HCT116 (cell line): ENCODE measurements around the gene RHBDF1. TPM values are rescaled to one million over a fixed set of nuclear protein-coding genes. Genes with fewer than 3 reads are reported as not detected.

Source experiments
- ATAC-seq: fragments of 200-7000 bp; cut with Tn5 transposase; 2 replicates; pipeline ENCODE4 v1.9.1; 2020; ENCODE audit warnings: mild to moderate bottlenecking, moderate library complexity
- BruUV-seq: library from RNA; stranded (reverse); fragments of 400-500 nt; replicated peaks from 2 replicates; lab custom pipeline; 2021; lab: Mats Ljungman, UMichigan
- CTCF ChIA-PET: fragments of 300-600 bp; sonication (Branson Sonifier 250); formaldehyde crosslinking; loops from one replicate; lab custom pipeline; 2021; ENCODE audit warnings: antibody characterized with exemption; lab: Charles Lee
- POLR2A ChIA-PET: fragments of 300-600, 350-600 bp; sonication (Branson Sonifier 250); formaldehyde crosslinking; loops from one replicate; lab custom pipeline; 2021; ENCODE audit warnings: antibody characterized with exemption; lab: Charles Lee
- RAD21 ChIA-PET, 2 experiments: fragments of 300-600 bp; sonication (Branson Sonifier 250); formaldehyde crosslinking; loops; one replicate each; lab custom pipeline; 2023; ENCODE audit warnings: low total read pairs in 2 of 2; ENCODE audit not compliant: uncharacterized antibody in 2 of 2, unreplicated experiment in 2 of 2, low non-redundant PET in 1 of 2; lab: Charles Lee
- DNase-seq: peaks from one replicate; pipeline ENCODE4 v3.0.0-alpha.2; 2010; ENCODE audit warnings: low read depth, low spot score
- H2AFZ ChIP-seq: fragments of 200-600 bp; shearing (Covaris generic), sonication (generic); 2 replicates; pipeline ENCODE4 v1.6.1; 2017; ENCODE audit warnings: low read depth, mixed run types, mixed read lengths, antibody characterized with exemption, low read length; ENCODE audit not compliant: poor library complexity, severe bottlenecking
- H3K27ac ChIP-seq: 2 replicates; pipeline ENCODE4 v1.5.1; 2012; ENCODE audit warnings: low read depth, low read length
- H3K27me3 ChIP-seq: fragments of 200-600 bp; sonication (generic); 2 replicates; pipeline ENCODE4 v1.6.1; 2016; ENCODE audit warnings: mixed run types, low read length, mixed read lengths; ENCODE audit not compliant: insufficient read depth
- H3K36me3 ChIP-seq, 2 experiments: fragments of 200-500 bp in 1 of 2; fragments of 200-600 bp in 1 of 2; sonication (Bioruptor generic) in 1 of 2; sonication (generic) in 1 of 2; 2 replicates each; pipeline versions ENCODE4 v1.5.1 to v1.6.1; 2014 to 2016; ENCODE audit warnings: low read length in 2 of 2, inconsistent platforms in 1 of 2, mixed read lengths in 1 of 2, mixed run types in 1 of 2; ENCODE audit not compliant: insufficient read depth in 2 of 2, control insufficient read depth in 1 of 2
- H3K4me1 ChIP-seq, 2 experiments: fragments of 200-600 bp in 1 of 2; sonication (generic) in 1 of 2; 2 replicates each; pipeline versions ENCODE4 v1.5.1 to v1.6.1; 2012 to 2017; ENCODE audit warnings: low read length in 2 of 2, inconsistent platforms in 1 of 2, mild to moderate bottlenecking in 1 of 2, mixed read lengths in 1 of 2, mixed run types in 1 of 2, moderate library complexity in 1 of 2; ENCODE audit not compliant: insufficient read depth in 2 of 2, control insufficient read depth in 1 of 2
- H3K4me2 ChIP-seq: fragments of 200-600 bp; sonication (generic); 2 replicates; pipeline ENCODE4 v1.6.1; 2017; ENCODE audit warnings: mixed run types, low read length, mixed read lengths
- H3K4me3 ChIP-seq, 2 experiments: fragments of 200-600 bp in 1 of 2; sonication (generic) in 1 of 2; replicated peaks in 1 of 2; 2 replicates each; pipeline ENCODE4 v1.5.1; 2011 to 2016; ENCODE audit warnings: low read length in 2 of 2, control low read depth in 1 of 2, low read depth in 1 of 2, mild to moderate bottlenecking in 1 of 2, mixed read lengths in 1 of 2, mixed run types in 1 of 2
- H3K79me2 ChIP-seq: fragments of 200-600 bp; sonication (generic); 2 replicates; pipeline ENCODE4 v1.6.1; 2017; ENCODE audit warnings: mild to moderate bottlenecking, mixed run types, low read length, moderate library complexity, mixed read lengths; ENCODE audit not compliant: insufficient read depth
- H3K9ac ChIP-seq: fragments of 200-600 bp; sonication (generic); 2 replicates; pipeline ENCODE4 v1.6.1; 2016; ENCODE audit warnings: low read length, mixed read lengths
- H3K9me2 ChIP-seq: fragments of 200-600 bp; sonication (generic), shearing (Covaris generic); 2 replicates; pipeline ENCODE4 v1.6.1; 2017; ENCODE audit warnings: mixed run types, mild to moderate bottlenecking, moderate library complexity; ENCODE audit not compliant: insufficient read depth
- H3K9me3 ChIP-seq, 2 experiments: fragments of 200-500 bp in 1 of 2; fragments of 200-600 bp in 1 of 2; sonication (Bioruptor generic) in 1 of 2; sonication (generic) in 1 of 2; 2 replicates each; pipeline ENCODE4 v1.6.1; 2014 to 2017; ENCODE audit warnings: low read length in 2 of 2, mixed read lengths in 2 of 2, inconsistent platforms in 1 of 2, low read depth in 1 of 2, mild to moderate bottlenecking in 1 of 2, mixed run types in 1 of 2, moderate library complexity in 1 of 2; ENCODE audit not compliant: control insufficient read depth in 1 of 2, insufficient read depth in 1 of 2
- H4K20me1 ChIP-seq: fragments of 200-600 bp; sonication (generic), shearing (Covaris generic); 2 replicates; pipeline ENCODE4 v1.6.1; 2017; ENCODE audit warnings: mixed run types, mild to moderate bottlenecking, moderate library complexity; ENCODE audit not compliant: insufficient read depth
- CEBPB ChIP-seq: IDR thresholded peaks from 2 replicates; pipeline ENCODE4 v1.6.1; 2012; ENCODE audit warnings: low read depth
- EGR1 ChIP-seq: IDR thresholded peaks from 2 replicates; pipeline ENCODE4 v1.6.1; 2012; ENCODE audit warnings: low read depth
- EZH2phosphoT487 ChIP-seq: fragments of 200-600 bp; IDR thresholded peaks from 2 replicates; pipeline ENCODE4 v1.6.1; 2018; ENCODE audit warnings: antibody characterized with exemption, borderline replicate concordance
- JUND ChIP-seq: IDR thresholded peaks from 2 replicates; pipeline ENCODE4 v1.6.1; 2012
- POLR2AphosphoS5 ChIP-seq: IDR thresholded peaks from 2 replicates; pipeline ENCODE4 v1.6.1; 2011; ENCODE audit warnings: mild to moderate bottlenecking, low read depth, low read length, moderate library complexity
- RAD21 ChIP-seq: IDR thresholded peaks from 2 replicates; pipeline ENCODE4 v1.6.1; 2012; ENCODE audit warnings: low read depth, mild to moderate bottlenecking
- SIN3A ChIP-seq: IDR thresholded peaks from 2 replicates; pipeline ENCODE4 v1.6.1; 2012; ENCODE audit warnings: low read depth
- SP1 ChIP-seq: IDR thresholded peaks from 2 replicates; pipeline ENCODE4 v1.6.1; 2012; ENCODE audit warnings: low read depth
- TCF7L2 ChIP-seq: IDR thresholded peaks from 2 replicates; pipeline ENCODE4 v1.7.0; 2011; ENCODE audit warnings: borderline replicate concordance, inconsistent platforms; ENCODE audit not compliant: insufficient read depth, insufficient read length; ENCODE audit errors: extremely low read depth
- YY1 ChIP-seq: IDR thresholded peaks from 2 replicates; pipeline ENCODE4 v1.6.1; 2011; ENCODE audit warnings: low read length, low read depth, moderate library complexity, mild to moderate bottlenecking; ENCODE audit not compliant: insufficient replicate concordance; ENCODE audit errors: extremely low read depth
- ZFX ChIP-seq: fragments of 450-650 bp; IDR thresholded peaks from 2 replicates; pipeline ENCODE4 v1.6.1; 2017
- ZNF274 ChIP-seq: fragments of 200-500 bp; sonication (Bioruptor generic); IDR thresholded peaks from 2 replicates; pipeline ENCODE4 v1.6.1; 2014; ENCODE audit warnings: mild to moderate bottlenecking, low read depth, low read length, inconsistent platforms
- intact Hi-C: fragments of 100-400 bp; cut with micrococcal nuclease; formaldehyde crosslinking; loops from 2 replicates; pipeline ENCODE4 v1.10.0; 2022
- total RNA-seq: library from RNA; stranded (reverse); gene quantifications from one replicate; pipeline ENCODE4 v1.2.1, GENCODE V29; 2021; ENCODE audit not compliant: unreplicated experiment
- TF ChIP-seq, protein P1 (sequence below): IDR thresholded peaks from 2 replicates; pipeline ENCODE4 v1.6.1; 2012
- TF ChIP-seq, protein P2 (sequence below): IDR thresholded peaks from 2 replicates; pipeline ENCODE4 v1.6.1; 2012; ENCODE audit warnings: low read depth
- TF ChIP-seq, protein P3 (sequence below), 3 experiments: fragments of 200-600 bp in 1 of 3; sonication (generic) in 1 of 3; IDR thresholded peaks in 2 of 3; conservative IDR thresholded peaks in 1 of 3; 2 replicates each; pipeline ENCODE4 v1.5.1; 2012 to 2017; ENCODE audit warnings: low read depth in 2 of 3, low read length in 2 of 3, antibody characterized with exemption in 1 of 3, borderline replicate concordance in 1 of 3, control low read depth in 1 of 3, mild to moderate bottlenecking in 1 of 3, mixed read lengths in 1 of 3, mixed run types in 1 of 3, moderate library complexity in 1 of 3; ENCODE audit not compliant: insufficient read depth in 1 of 3
- TF ChIP-seq, protein P4 (sequence below): IDR thresholded peaks from 2 replicates; pipeline ENCODE4 v1.6.1; 2012

RHBDF1 gene
- total RNA-seq, 1 experiment from 2014 or later: 19.8 TPM

GRCh38 chr16:114327-114726 lies 41.9 kb upstream of the RHBDF1 start:
- Histone ChIP-seq H3K9ac (no peak overlapping the region), H3K9me2 (no peaks in the 10 kb centered on the region), H3K4me1 (peaks cover 15 to 29% of the 10 kb centered on the region in 2 experiments)
- no peak for ATAC-seq
- POLR2A ChIA-PET: no interaction called here
- no peak for DNase-seq
- no TSS peak for BruUV-seq
- no peak for TF ChIP-seq EZH2phosphoT487
- no peak for TF ChIP-seq ZFX
- TF ChIP-seq, protein P1, sequence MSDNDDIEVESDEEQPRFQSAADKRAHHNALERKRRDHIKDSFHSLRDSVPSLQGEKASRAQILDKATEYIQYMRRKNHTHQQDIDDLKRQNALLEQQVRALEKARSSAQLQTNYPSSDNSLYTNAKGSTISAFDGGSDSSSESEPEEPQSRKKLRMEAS: no peak
- TF ChIP-seq, protein P2, sequence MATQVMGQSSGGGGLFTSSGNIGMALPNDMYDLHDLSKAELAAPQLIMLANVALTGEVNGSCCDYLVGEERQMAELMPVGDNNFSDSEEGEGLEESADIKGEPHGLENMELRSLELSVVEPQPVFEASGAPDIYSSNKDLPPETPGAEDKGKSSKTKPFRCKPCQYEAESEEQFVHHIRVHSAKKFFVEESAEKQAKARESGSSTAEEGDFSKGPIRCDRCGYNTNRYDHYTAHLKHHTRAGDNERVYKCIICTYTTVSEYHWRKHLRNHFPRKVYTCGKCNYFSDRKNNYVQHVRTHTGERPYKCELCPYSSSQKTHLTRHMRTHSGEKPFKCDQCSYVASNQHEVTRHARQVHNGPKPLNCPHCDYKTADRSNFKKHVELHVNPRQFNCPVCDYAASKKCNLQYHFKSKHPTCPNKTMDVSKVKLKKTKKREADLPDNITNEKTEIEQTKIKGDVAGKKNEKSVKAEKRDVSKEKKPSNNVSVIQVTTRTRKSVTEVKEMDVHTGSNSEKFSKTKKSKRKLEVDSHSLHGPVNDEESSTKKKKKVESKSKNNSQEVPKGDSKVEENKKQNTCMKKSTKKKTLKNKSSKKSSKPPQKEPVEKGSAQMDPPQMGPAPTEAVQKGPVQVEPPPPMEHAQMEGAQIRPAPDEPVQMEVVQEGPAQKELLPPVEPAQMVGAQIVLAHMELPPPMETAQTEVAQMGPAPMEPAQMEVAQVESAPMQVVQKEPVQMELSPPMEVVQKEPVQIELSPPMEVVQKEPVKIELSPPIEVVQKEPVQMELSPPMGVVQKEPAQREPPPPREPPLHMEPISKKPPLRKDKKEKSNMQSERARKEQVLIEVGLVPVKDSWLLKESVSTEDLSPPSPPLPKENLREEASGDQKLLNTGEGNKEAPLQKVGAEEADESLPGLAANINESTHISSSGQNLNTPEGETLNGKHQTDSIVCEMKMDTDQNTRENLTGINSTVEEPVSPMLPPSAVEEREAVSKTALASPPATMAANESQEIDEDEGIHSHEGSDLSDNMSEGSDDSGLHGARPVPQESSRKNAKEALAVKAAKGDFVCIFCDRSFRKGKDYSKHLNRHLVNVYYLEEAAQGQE: no peak
- TF ChIP-seq TCF7L2: no peak
- no peak for TF ChIP-seq SP1
- no peak for TF ChIP-seq JUND
- TF ChIP-seq, protein P3, sequence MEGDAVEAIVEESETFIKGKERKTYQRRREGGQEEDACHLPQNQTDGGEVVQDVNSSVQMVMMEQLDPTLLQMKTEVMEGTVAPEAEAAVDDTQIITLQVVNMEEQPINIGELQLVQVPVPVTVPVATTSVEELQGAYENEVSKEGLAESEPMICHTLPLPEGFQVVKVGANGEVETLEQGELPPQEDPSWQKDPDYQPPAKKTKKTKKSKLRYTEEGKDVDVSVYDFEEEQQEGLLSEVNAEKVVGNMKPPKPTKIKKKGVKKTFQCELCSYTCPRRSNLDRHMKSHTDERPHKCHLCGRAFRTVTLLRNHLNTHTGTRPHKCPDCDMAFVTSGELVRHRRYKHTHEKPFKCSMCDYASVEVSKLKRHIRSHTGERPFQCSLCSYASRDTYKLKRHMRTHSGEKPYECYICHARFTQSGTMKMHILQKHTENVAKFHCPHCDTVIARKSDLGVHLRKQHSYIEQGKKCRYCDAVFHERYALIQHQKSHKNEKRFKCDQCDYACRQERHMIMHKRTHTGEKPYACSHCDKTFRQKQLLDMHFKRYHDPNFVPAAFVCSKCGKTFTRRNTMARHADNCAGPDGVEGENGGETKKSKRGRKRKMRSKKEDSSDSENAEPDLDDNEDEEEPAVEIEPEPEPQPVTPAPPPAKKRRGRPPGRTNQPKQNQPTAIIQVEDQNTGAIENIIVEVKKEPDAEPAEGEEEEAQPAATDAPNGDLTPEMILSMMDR (IDR thresholded peaks at IDR 0.05 in 2 of 3, conservative IDR thresholded peaks at IDR 0.05 in 1 of 3; ENCODE audit: borderline replicate concordance in 1 of 3, insufficient read depth in 1 of 3, low read depth in 2 of 3, low read length in 2 of 3): no peak
- no peak for TF ChIP-seq CEBPB
- TF ChIP-seq, protein P4, sequence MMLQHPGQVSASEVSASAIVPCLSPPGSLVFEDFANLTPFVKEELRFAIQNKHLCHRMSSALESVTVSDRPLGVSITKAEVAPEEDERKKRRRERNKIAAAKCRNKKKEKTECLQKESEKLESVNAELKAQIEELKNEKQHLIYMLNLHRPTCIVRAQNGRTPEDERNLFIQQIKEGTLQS: no peak
- no peak for TF ChIP-seq ZNF274
- no peak for TF ChIP-seq YY1
- TF ChIP-seq RAD21: no peak
- TF ChIP-seq EGR1: no peak
- no peak for TF ChIP-seq SIN3A
- TF ChIP-seq POLR2AphosphoS5: no peak
- TF ChIP-seq, all 23 proteins: peak for 0
- no peaks in the 10 kb centered on the region for H3K9me3 ChIP-seq
- H4K20me1 ChIP-seq: no peaks in the 10 kb centered on the region
- RAD21 ChIA-PET: no interaction called here
- no peaks in the 10 kb centered on the region for H3K79me2 ChIP-seq
- H3K4me2 ChIP-seq: peak overlapping the region; percentile 53; the same call in 1 of the 2 replicates
- H3K36me3 ChIP-seq: 0 out of 4 replicates have a peak, but pooled peaks cover 0 to 6% of the 10 kb centered on the region in 2 experiments
- no peak overlapping the region for H2AFZ ChIP-seq
- no peak overlapping the region for H3K4me3 ChIP-seq
- CTCF ChIA-PET: no interaction called here
- no peak overlapping the region for H3K27ac ChIP-seq
- no peaks in the 10 kb centered on the region for H3K27me3 ChIP-seq
- intact Hi-C loops: no loop called here
